Measurements from ENCODE around the gene PPP1R10. TPM values are rescaled to one million over a fixed set of nuclear protein-coding genes. Genes with fewer than 3 reads are reported as not detected.
"Not testable (repeated sequence)": the region's sequence is repeated elsewhere in the genome, so short reads cannot be mapped to it uniquely, and the experiment has no call there.

Gene PPP1R10
- total RNA-seq (2022) = 119 and 134 TPM in 2 replicates
- percentile 99 among the genes with signal in this experiment for Bru-seq, nascent RNA
- BruChase-seq, experiment 1, labeled RNA remaining after a 6-hour chase = percentile 91 among the genes with signal in this experiment
- BruChase-seq, experiment 2, labeled RNA remaining after a 2-hour chase = percentile 97 among the genes with signal in this experiment
- long read RNA-seq, full-length matches to known transcripts = 11 of 39 reads
- long read RNA-seq, partial matches to known transcripts = 24 of 39 reads
- long read RNA-seq, other reads (novel, unspliced or antisense) = 4 of 39 reads

- CTCF ChIA-PET = interaction anchor here (0.6 to 2.0 kb wide), 2 partner anchors 30 to 114 kb away, joined by 3 to 10 read pairs; no protein-coding TSS in a partner anchor
- intact Hi-C loops (cut with micrococcal nuclease; ENCODE audit: unreplicated experiment) = loop anchor here (5.0 kb wide), 1 partner anchor 105 kb away; the partner anchor contains the start of gene TUBB
- no peaks in the 10 kb centered on the region for H3K9me3 Mint-ChIP-seq (ENCODE audit: low read depth, unreplicated experiment)
- peak within 1 kb of the TSS; percentile 70 for H3K4me3 Mint-ChIP-seq (ENCODE audit: low read depth, unreplicated experiment)
- no peak for TF ChIP-seq CTCF (IDR thresholded peaks at IDR 0.05; ENCODE audit: unreplicated experiment)
- peak within 1 kb of the TSS; percentile 98 for H3K27ac Mint-ChIP-seq (ENCODE audit: unreplicated experiment)
- peak; percentile 99 for DNase-seq
- H3K27me3 Mint-ChIP-seq (ENCODE audit: unreplicated experiment) = peaks cover 16% of the 10 kb centered on the region
- peaks cover 93% of the 10 kb centered on the region for H3K36me3 Mint-ChIP-seq (ENCODE audit: insufficient read depth, unreplicated experiment)
- BruUV-seq (replicated peaks) = TSS peak; percentile 65
- H3K4me1 Mint-ChIP-seq (ENCODE audit: low read depth, unreplicated experiment) = peaks cover 48% of the 10 kb centered on the region
Measured at GRCh38 chr6:30616811-30617564, at the start of gene PPP1R10. TSS of gene PPP1R10 (minus strand) at chr6:30617243. CDS start at chr6:30609944, 7,299 bp downstream.

- intact Hi-C loops (cut with micrococcal nuclease; ENCODE audit: unreplicated experiment); H3K4me3 Mint-ChIP-seq (ENCODE audit: low read depth, unreplicated experiment); H3K27ac Mint-ChIP-seq (ENCODE audit: unreplicated experiment); DNase-seq; CTCF ChIA-PET; BruUV-seq (replicated peaks); H3K9me3 Mint-ChIP-seq (ENCODE audit: low read depth, unreplicated experiment); H3K27me3 Mint-ChIP-seq (ENCODE audit: unreplicated experiment): not testable (repeated sequence)
- peaks cover 90% of the 10 kb centered on the region for H3K36me3 Mint-ChIP-seq (ENCODE audit: insufficient read depth, unreplicated experiment)
- H3K4me1 Mint-ChIP-seq (ENCODE audit: low read depth, unreplicated experiment) = peaks cover 14% of the 10 kb centered on the region
Measured at GRCh38 chr6:30666300-30666699, 49.3 kb upstream of the PPP1R10 start.

GRCh38 chr6:30664994-30665767 lies 48.1 kb upstream of the PPP1R10 start:
- no peak overlapping the region for H3K27ac Mint-ChIP-seq (ENCODE audit: unreplicated experiment)
- H3K27me3 Mint-ChIP-seq (ENCODE audit: unreplicated experiment) = no peaks in the 10 kb centered on the region
- no peaks in the 10 kb centered on the region for H3K9me3 Mint-ChIP-seq (ENCODE audit: low read depth, unreplicated experiment)
- TF ChIP-seq CTCF (IDR thresholded peaks at IDR 0.05; ENCODE audit: unreplicated experiment) = no peak
- CTCF ChIA-PET = interaction anchor here (0.5 to 0.7 kb wide), 2 partner anchors 45 to 69 kb away, joined by 3 to 6 read pairs; no protein-coding TSS in a partner anchor
- no TSS peak for BruUV-seq (replicated peaks)
- no peak for DNase-seq
- intact Hi-C loops (cut with micrococcal nuclease; ENCODE audit: unreplicated experiment) = no loop called here
- H3K36me3 Mint-ChIP-seq (ENCODE audit: insufficient read depth, unreplicated experiment) = peaks cover 89% of the 10 kb centered on the region
- no peak overlapping the region for H3K4me3 Mint-ChIP-seq (ENCODE audit: low read depth, unreplicated experiment)
- peaks cover 3% of the 10 kb centered on the region for H3K4me1 Mint-ChIP-seq (ENCODE audit: low read depth, unreplicated experiment)

GRCh38 chr6:30657922-30658321 lies 40.9 kb upstream of the PPP1R10 start:
- H3K27me3 Mint-ChIP-seq (ENCODE audit: unreplicated experiment); H3K27ac Mint-ChIP-seq (ENCODE audit: unreplicated experiment); intact Hi-C loops (cut with micrococcal nuclease; ENCODE audit: unreplicated experiment); DNase-seq; H3K9me3 Mint-ChIP-seq (ENCODE audit: low read depth, unreplicated experiment); H3K4me3 Mint-ChIP-seq (ENCODE audit: low read depth, unreplicated experiment); H3K4me1 Mint-ChIP-seq (ENCODE audit: low read depth, unreplicated experiment); CTCF ChIA-PET; BruUV-seq (replicated peaks): not testable (repeated sequence)
- H3K36me3 Mint-ChIP-seq (ENCODE audit: insufficient read depth, unreplicated experiment) = peaks cover 90% of the 10 kb centered on the region

- TF ChIP-seq CTCF (IDR thresholded peaks at IDR 0.05; ENCODE audit: unreplicated experiment) = no peak
- no peaks in the 10 kb centered on the region for H3K9me3 Mint-ChIP-seq (ENCODE audit: low read depth, unreplicated experiment)
- H3K27ac Mint-ChIP-seq (ENCODE audit: unreplicated experiment) = no peak overlapping the region
- intact Hi-C loops (cut with micrococcal nuclease; ENCODE audit: unreplicated experiment) = no loop called here
- no peaks in the 10 kb centered on the region for H3K27me3 Mint-ChIP-seq (ENCODE audit: unreplicated experiment)
- H3K4me1 Mint-ChIP-seq (ENCODE audit: low read depth, unreplicated experiment) = no peaks in the 10 kb centered on the region
- H3K4me3 Mint-ChIP-seq (ENCODE audit: low read depth, unreplicated experiment) = no peak overlapping the region
- peaks cover 90% of the 10 kb centered on the region for H3K36me3 Mint-ChIP-seq (ENCODE audit: insufficient read depth, unreplicated experiment)
- CTCF ChIA-PET = interaction anchor here (0.7 kb wide), 1 partner anchor 9 kb away, joined by 6 read pairs; no protein-coding TSS in a partner anchor
- BruUV-seq (replicated peaks) = no TSS peak
- DNase-seq = no peak
Measured at GRCh38 chr6:30657454-30657853, 40.4 kb upstream of the PPP1R10 start.

Measured in Calu3 (cell line).